Gastroesophageal sphincter (tissue), 4 donors: ENCODE results near the gene SUB1. TPM values are rescaled to one million over a fixed set of nuclear protein-coding genes. Genes with fewer than 3 reads are reported as not detected.
"Not testable (repeated sequence)": the region's sequence is repeated elsewhere in the genome, so short reads cannot be mapped to it uniquely, and the experiment has no call there.

Source experiments
- ATAC-seq: fragments of 150-250 bp; one replicate; pipeline ENCODE4 v1.9.1; 2016; ENCODE audit warnings: mild to moderate bottlenecking, moderate library complexity
- H3K27ac ChIP-seq, 4 donors: fragments of 200-600 bp; sonication (generic) in 3 of 4; 1 replicate in 3 of 4; 2 replicates in 1 of 4; pipeline ENCODE4 v1.5.1; 2016 to 2019
- H3K27me3 ChIP-seq: fragments of 200-600 bp; sonication (generic); one replicate; pipeline ENCODE4 v1.5.1; 2019
- H3K36me3 ChIP-seq, 2 donors: fragments of 200-600 bp; sonication (generic); one replicate each; pipeline ENCODE4 v1.5.1; 2019; ENCODE audit warnings: control low read depth in 1 of 2
- H3K4me1 ChIP-seq, 3 donors: fragments of 200-600 bp; sonication (generic); 1 replicate in 2 of 3; 2 replicates in 1 of 3; pipeline ENCODE4 v1.5.1; 2016 to 2019; ENCODE audit warnings: control low read depth in 2 of 3
- H3K4me3 ChIP-seq, 2 donors: fragments of 200-600 bp; sonication (generic); one replicate each; pipeline ENCODE4 v1.5.1; 2019; ENCODE audit warnings: mild to moderate bottlenecking in 1 of 2, moderate library complexity in 1 of 2
- H3K9me3 ChIP-seq, 3 donors: fragments of 200-600 bp; sonication (generic); one replicate each; pipeline ENCODE4 v1.5.1; 2017 to 2019; ENCODE audit warnings: control low read depth in 2 of 3
- EP300 ChIP-seq: sonication (generic); formaldehyde crosslinking; IDR thresholded peaks from one replicate; pipeline ENCODE4 v1.6.1; 2017; ENCODE audit warnings: antibody characterized with exemption, mild to moderate bottlenecking
- POLR2A ChIP-seq, 2 donors: fragments of 450-650 bp; IDR thresholded peaks; one replicate each; pipeline ENCODE4 v1.6.1; 2017; ENCODE audit warnings: antibody characterized with exemption in 2 of 2, mild to moderate bottlenecking in 2 of 2, moderate library complexity in 1 of 2
- POLR2AphosphoS5 ChIP-seq: sonication (generic); formaldehyde crosslinking; IDR thresholded peaks from one replicate; pipeline ENCODE4 v1.6.1; 2017; ENCODE audit warnings: antibody characterized with exemption
- WGBS, 2 donors: methylation state at CpG; one replicate each; pipeline ENCODE4 v1.1.5; 2018; ENCODE audit warnings: low coverage in 1 of 2; 5-methylcytosine and 5-hydroxymethylcytosine counted together
- total RNA-seq, 4 donors: library from RNA; depleted of rRNA; stranded (reverse); fragments of >200 nt; gene quantifications; one replicate each; pipeline ENCODE4 v1.1.0, GENCODE V29; 2016
- TF ChIP-seq, protein P1 (sequence below), 4 experiments: fragments of 200-600 bp in 2 of 4; fragments of 450-650 bp in 2 of 4; sonication (generic) in 1 of 4; IDR thresholded peaks; one replicate each; pipeline ENCODE4 v1.5.1; 2017 to 2019; ENCODE audit warnings: antibody characterized with exemption in 4 of 4, mild to moderate bottlenecking in 2 of 4, moderate library complexity in 2 of 4

The SUB1 gene
- total RNA-seq, 4 donors from 2014 or later = 122 to 221 (median 149) TPM

- Histone ChIP-seq H3K9me3 (peaks cover 0 to 7% (median 0%) of the 10 kb centered on the region in 3 donors), H3K4me3 (no peak overlapping the region), H3K4me1 (no peaks in the 10 kb centered on the region), H3K36me3 (no peaks in the 10 kb centered on the region), H3K27me3 (no peaks in the 10 kb centered on the region), H3K27ac (no peak overlapping the region)
- TF ChIP-seq POLR2AphosphoS5 (no peak), POLR2A (IDR thresholded peaks at IDR 0.05) (no peak), EP300 (no peak)
- TF ChIP-seq, protein P1, sequence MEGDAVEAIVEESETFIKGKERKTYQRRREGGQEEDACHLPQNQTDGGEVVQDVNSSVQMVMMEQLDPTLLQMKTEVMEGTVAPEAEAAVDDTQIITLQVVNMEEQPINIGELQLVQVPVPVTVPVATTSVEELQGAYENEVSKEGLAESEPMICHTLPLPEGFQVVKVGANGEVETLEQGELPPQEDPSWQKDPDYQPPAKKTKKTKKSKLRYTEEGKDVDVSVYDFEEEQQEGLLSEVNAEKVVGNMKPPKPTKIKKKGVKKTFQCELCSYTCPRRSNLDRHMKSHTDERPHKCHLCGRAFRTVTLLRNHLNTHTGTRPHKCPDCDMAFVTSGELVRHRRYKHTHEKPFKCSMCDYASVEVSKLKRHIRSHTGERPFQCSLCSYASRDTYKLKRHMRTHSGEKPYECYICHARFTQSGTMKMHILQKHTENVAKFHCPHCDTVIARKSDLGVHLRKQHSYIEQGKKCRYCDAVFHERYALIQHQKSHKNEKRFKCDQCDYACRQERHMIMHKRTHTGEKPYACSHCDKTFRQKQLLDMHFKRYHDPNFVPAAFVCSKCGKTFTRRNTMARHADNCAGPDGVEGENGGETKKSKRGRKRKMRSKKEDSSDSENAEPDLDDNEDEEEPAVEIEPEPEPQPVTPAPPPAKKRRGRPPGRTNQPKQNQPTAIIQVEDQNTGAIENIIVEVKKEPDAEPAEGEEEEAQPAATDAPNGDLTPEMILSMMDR (IDR thresholded peaks at IDR 0.05) = no peak
- ATAC-seq = no peak
- 61 to 71% methylated on average over 1 to 2 of the region's 3 CpGs for WGBS, 2 donors
Observed at GRCh38 chr5:32551194-32551593, 34.2 kb upstream of the SUB1 start.

DNA sequence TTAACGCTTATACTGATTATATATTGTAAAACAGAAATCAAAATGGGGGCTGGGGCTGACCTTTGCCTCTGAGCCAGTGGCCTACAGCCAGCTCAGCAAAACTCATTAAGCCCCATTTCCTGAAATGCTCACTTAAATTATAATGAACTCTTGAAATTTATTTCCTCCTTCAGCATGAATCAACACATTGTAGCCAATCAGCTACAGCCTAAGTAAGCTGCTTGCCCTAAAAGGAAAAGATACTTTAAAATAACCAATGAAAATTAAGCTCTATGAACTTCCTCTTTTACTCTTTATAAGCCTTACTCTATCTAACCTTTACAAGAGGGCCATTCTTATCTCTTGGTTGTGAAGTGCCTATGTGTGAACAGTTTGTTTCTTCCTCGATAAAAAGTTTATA lies 33.5 kb upstream of the SUB1 start:
- WGBS, 2 donors = 87 to 100% methylated on average over 1 of the region's 2 CpGs
- H3K4me3 ChIP-seq = no peak overlapping the region
- ATAC-seq = no peak
- no peaks in the 10 kb centered on the region for H3K36me3 ChIP-seq
- peaks cover 0 to 7% (median 0%) of the 10 kb centered on the region in 3 donors for H3K9me3 ChIP-seq
- no peaks in the 10 kb centered on the region for H3K4me1 ChIP-seq
- no peaks in the 10 kb centered on the region for H3K27me3 ChIP-seq
- no peak overlapping the region for H3K27ac ChIP-seq
- no peak for TF ChIP-seq POLR2A (IDR thresholded peaks at IDR 0.05)
- TF ChIP-seq, protein P1 (IDR thresholded peaks at IDR 0.05) = no peak
- TF ChIP-seq POLR2AphosphoS5 = no peak
- no peak for TF ChIP-seq EP300

DNA sequence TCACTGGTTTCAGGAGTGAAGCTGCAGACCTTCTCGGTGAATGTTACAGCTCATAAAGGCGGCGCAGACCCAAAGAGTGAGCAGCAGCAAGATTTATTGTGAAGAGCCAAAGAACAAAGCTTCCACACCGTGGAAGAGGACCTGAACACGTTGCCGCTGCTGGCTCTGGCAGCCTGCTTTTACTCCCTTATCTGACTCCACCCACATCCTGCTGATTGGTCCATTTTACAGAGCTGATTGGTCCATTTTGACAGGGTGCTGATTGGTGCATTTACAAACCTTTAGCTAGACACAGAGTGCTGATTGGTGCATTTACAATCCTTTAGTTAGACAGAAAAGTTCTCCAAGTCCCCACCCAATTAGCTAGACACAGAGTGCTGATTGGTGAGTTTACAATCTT lies 32.9 kb upstream of the SUB1 start:
- H3K4me1 ChIP-seq, H3K27me3 ChIP-seq, ATAC-seq, H3K36me3 ChIP-seq, H3K4me3 ChIP-seq, H3K27ac ChIP-seq, H3K9me3 ChIP-seq: not testable (repeated sequence)
- 85 to 93% methylated on average over 3 to 6 of the region's 6 CpGs for WGBS, 2 donors

- Histone ChIP-seq H3K36me3 (no peaks in the 10 kb centered on the region), H3K27ac (no peak overlapping the region), H3K9me3 (peaks cover 0 to 7% (median 0%) of the 10 kb centered on the region in 3 donors), H3K27me3 (no peaks in the 10 kb centered on the region), H3K4me3 (no peak overlapping the region), H3K4me1 (no peaks in the 10 kb centered on the region)
- no peak for ATAC-seq
- TF ChIP-seq POLR2AphosphoS5 = no peak
- TF ChIP-seq, protein P1 (IDR thresholded peaks at IDR 0.05) = no peak
- no peak for TF ChIP-seq POLR2A (IDR thresholded peaks at IDR 0.05)
- TF ChIP-seq EP300 = no peak
- WGBS, 2 donors = no CpG with 5 or more reads among the region's 10 CpGs
Observed at GRCh38 chr5:32552936-32553335, 32.4 kb upstream of the SUB1 start.

DNA sequence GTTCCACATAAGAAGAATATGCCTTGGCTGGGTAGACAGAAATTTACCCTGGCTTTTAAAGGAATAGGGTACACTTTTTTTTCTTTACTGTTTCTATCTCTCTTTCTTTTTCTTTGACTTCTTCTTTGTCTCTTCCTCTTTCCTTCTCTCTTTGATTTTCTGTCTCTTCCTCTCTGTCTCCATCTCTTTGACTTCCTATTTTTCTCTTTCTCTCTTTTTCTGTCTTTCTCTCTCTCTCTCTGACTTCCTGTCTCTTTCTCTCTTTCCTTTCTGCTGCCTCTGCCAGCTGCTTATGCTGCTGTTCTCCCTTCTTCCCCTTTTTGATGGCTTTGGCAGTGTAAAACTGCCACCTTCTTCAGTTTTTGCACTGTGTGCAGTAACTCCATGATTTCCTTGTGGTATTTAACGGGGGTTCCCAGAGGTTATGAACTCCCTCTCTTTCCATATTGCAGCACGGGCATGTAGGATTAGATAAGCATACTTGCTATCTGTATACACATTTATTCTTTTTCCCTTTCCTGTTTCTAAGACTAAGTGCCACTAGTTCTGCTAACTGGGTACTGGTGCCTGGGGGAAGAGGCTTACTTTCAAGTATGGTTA lies 31.1 kb upstream of the SUB1 start:
- H3K27ac ChIP-seq, H3K4me3 ChIP-seq, ATAC-seq, H3K4me1 ChIP-seq, H3K9me3 ChIP-seq, H3K36me3 ChIP-seq, H3K27me3 ChIP-seq: not testable (repeated sequence)
- 46 to 47% methylated on average over 2 of the region's 2 CpGs for WGBS, 2 donors

GRCh38 chr5:32556543-32556942 lies 28.8 kb upstream of the SUB1 start:
- H3K4me3 ChIP-seq, H3K4me1 ChIP-seq, ATAC-seq, H3K36me3 ChIP-seq, H3K27me3 ChIP-seq, H3K9me3 ChIP-seq, H3K27ac ChIP-seq: not testable (repeated sequence)
- WGBS, 2 donors = 73 to 80% methylated on average over 3 to 5 of the region's 6 CpGs

DNA sequence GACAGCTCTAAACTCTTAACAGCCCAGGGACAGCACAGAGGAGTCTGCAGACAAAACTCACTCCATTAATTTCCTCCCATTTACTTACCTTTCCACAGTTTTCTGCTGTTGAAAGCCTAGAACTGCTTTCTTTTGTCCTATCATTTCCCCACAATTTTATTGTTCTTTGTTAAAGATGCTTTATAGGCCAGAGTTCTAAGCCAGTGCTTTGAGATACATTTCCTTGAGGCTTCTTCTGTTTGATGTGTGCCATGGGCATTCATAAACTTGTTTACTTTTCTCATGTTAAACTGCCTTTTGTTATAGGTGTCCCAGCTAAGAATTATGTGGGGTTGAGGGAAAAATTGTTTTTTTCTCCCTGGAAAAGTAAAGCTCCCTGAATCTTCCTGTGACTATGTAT lies 25.9 kb upstream of the SUB1 start:
- no peak for ATAC-seq

More for the DNA sequence above, 25.9 kb upstream of the SUB1 start:
- H3K36me3 ChIP-seq = no peaks in the 10 kb centered on the region
- H3K9me3 ChIP-seq = no peaks in the 10 kb centered on the region
- no peak overlapping the region for H3K27ac ChIP-seq
- no peak overlapping the region for H3K4me3 ChIP-seq
- no peaks in the 10 kb centered on the region for H3K4me1 ChIP-seq
- H3K27me3 ChIP-seq = no peaks in the 10 kb centered on the region
- TF ChIP-seq, protein P1 (IDR thresholded peaks at IDR 0.05) = no peak
- no peak for TF ChIP-seq POLR2A (IDR thresholded peaks at IDR 0.05)
- TF ChIP-seq EP300 = no peak
- no peak for TF ChIP-seq POLR2AphosphoS5
